Measurements from ENCODE around the gene PDE7B. TPM values are rescaled to one million over a fixed set of nuclear protein-coding genes. Genes with fewer than 3 reads are reported as not detected.

Gene PDE7B
- total RNA-seq, 1 donor from 2014 or later, result 0.62 TPM

GRCh38 chr6:135921188-135921587 is 69.7 kb downstream of the PDE7B start:
- H3K27me3 Mint-ChIP-seq (ENCODE audit: unreplicated experiment), result no peaks in the 10 kb centered on the region
- no peaks in the 10 kb centered on the region for H3K36me3 Mint-ChIP-seq (ENCODE audit: low read depth, unreplicated experiment)
- TF ChIP-seq, protein P1, sequence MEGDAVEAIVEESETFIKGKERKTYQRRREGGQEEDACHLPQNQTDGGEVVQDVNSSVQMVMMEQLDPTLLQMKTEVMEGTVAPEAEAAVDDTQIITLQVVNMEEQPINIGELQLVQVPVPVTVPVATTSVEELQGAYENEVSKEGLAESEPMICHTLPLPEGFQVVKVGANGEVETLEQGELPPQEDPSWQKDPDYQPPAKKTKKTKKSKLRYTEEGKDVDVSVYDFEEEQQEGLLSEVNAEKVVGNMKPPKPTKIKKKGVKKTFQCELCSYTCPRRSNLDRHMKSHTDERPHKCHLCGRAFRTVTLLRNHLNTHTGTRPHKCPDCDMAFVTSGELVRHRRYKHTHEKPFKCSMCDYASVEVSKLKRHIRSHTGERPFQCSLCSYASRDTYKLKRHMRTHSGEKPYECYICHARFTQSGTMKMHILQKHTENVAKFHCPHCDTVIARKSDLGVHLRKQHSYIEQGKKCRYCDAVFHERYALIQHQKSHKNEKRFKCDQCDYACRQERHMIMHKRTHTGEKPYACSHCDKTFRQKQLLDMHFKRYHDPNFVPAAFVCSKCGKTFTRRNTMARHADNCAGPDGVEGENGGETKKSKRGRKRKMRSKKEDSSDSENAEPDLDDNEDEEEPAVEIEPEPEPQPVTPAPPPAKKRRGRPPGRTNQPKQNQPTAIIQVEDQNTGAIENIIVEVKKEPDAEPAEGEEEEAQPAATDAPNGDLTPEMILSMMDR (IDR thresholded peaks at IDR 0.05; ENCODE audit: unreplicated experiment), result no peak
- H3K9me3 Mint-ChIP-seq (ENCODE audit: unreplicated experiment), result no peaks in the 10 kb centered on the region
- no peak for DNase-seq (ENCODE audit: low spot score)
- no peak overlapping the region for H3K27ac Mint-ChIP-seq (ENCODE audit: unreplicated experiment)
- H3K4me1 Mint-ChIP-seq (ENCODE audit: unreplicated experiment), result peaks cover 6% of the 10 kb centered on the region
- H3K4me3 Mint-ChIP-seq (ENCODE audit: unreplicated experiment), result no peak overlapping the region

- peak overlapping the region; percentile 2 for H3K27ac Mint-ChIP-seq (ENCODE audit: unreplicated experiment)
- DNase-seq (ENCODE audit: low spot score), result no peak
- no peak overlapping the region for H3K4me3 Mint-ChIP-seq (ENCODE audit: unreplicated experiment)
- peaks cover 6% of the 10 kb centered on the region for H3K4me1 Mint-ChIP-seq (ENCODE audit: unreplicated experiment)
- no peaks in the 10 kb centered on the region for H3K27me3 Mint-ChIP-seq (ENCODE audit: unreplicated experiment)
- TF ChIP-seq, protein P1 (IDR thresholded peaks at IDR 0.05; ENCODE audit: unreplicated experiment), result no peak
- no peaks in the 10 kb centered on the region for H3K9me3 Mint-ChIP-seq (ENCODE audit: unreplicated experiment)
- H3K36me3 Mint-ChIP-seq (ENCODE audit: low read depth, unreplicated experiment), result no peaks in the 10 kb centered on the region
Observed at GRCh38 chr6:135922174-135922573, 70.7 kb downstream of the PDE7B start.

DNA sequence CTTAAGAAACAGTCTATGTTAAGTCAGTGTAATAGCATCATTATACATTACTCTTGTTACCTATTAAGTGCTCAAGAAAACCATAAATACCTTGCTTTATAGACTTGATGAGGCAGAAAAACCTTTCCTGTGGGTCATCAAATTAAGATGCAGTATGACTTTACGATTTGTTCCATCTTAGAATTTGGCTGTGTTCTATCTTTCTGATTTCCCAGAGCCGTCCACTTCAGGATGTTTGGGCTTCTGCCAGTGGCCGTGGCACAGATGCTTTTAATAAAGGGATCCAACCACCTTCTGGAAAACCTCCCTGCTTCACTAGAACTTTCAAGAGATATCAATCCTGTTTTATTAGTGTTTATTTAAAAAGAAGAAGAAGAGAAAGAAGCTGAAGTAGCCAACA is 71.2 kb downstream of the PDE7B start:
- no peaks in the 10 kb centered on the region for H3K27me3 Mint-ChIP-seq (ENCODE audit: unreplicated experiment)
- no peak for DNase-seq (ENCODE audit: low spot score)
- H3K27ac Mint-ChIP-seq (ENCODE audit: unreplicated experiment), result no peak overlapping the region
- no peaks in the 10 kb centered on the region for H3K36me3 Mint-ChIP-seq (ENCODE audit: low read depth, unreplicated experiment)
- TF ChIP-seq, protein P1 (IDR thresholded peaks at IDR 0.05; ENCODE audit: unreplicated experiment), result no peak
- no peak overlapping the region for H3K4me3 Mint-ChIP-seq (ENCODE audit: unreplicated experiment)
- H3K4me1 Mint-ChIP-seq (ENCODE audit: unreplicated experiment), result peaks cover 6% of the 10 kb centered on the region
- H3K9me3 Mint-ChIP-seq (ENCODE audit: unreplicated experiment), result no peaks in the 10 kb centered on the region

DNA sequence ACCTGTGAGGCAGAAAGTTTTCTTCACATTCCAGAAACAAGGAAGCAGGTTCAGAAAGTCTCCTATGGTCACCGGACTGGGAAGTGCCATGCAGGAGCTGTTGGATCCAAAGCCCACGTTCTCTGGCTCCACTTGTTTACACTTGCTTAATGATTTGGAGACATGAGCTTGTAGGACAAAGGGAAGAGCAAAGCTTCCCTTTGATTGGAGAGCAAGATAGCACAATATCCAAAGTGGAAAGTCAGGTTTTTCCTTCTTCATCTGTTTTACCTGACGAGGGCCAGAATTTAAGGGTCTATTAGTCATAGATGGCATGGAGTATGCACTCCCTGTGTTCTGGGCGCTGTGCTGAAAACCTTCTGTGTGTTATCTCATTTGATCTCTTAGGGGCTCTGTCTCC is 81.2 kb downstream of the PDE7B start:
- no peak overlapping the region for H3K27ac Mint-ChIP-seq (ENCODE audit: unreplicated experiment)
- peaks cover under 1% of the 10 kb centered on the region for H3K27me3 Mint-ChIP-seq (ENCODE audit: unreplicated experiment)
- no peaks in the 10 kb centered on the region for H3K4me1 Mint-ChIP-seq (ENCODE audit: unreplicated experiment)
- H3K36me3 Mint-ChIP-seq (ENCODE audit: low read depth, unreplicated experiment), result no peaks in the 10 kb centered on the region
- no peak for DNase-seq (ENCODE audit: low spot score)
- H3K9me3 Mint-ChIP-seq (ENCODE audit: unreplicated experiment), result no peaks in the 10 kb centered on the region
- TF ChIP-seq, protein P1 (IDR thresholded peaks at IDR 0.05; ENCODE audit: unreplicated experiment), result no peak
- no peak overlapping the region for H3K4me3 Mint-ChIP-seq (ENCODE audit: unreplicated experiment)

DNA sequence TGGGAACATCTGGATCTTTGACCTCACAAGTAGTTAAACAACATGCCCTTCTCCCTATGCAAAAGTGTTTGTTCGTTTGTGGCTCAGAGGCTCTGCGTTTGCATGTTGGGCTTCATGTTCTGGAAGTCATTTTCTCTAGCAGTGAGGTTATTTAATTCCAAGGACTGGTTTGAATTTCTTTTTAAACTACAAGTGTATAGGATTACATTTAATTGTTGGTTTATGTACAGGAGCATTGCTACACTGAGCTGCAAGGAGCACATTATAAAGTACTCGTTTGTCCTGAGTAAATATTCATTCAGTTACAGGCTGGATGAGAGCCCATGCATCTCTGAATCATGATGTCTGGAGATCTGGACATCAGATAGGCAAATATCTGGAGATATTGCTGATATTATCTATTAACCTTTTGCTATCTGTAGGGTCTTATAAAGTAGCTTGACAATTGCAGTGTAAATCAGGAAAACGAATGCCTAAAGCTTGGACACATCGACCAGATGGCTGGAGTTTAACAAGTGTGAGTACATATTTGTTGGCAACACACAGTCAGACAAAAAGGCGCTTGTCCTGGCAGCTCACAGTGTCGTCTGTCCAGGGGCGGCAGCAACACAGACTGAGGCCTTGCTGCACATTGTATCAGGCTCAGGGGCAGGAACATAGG is 84.6 kb downstream of the PDE7B start:
- no peak overlapping the region for H3K27ac Mint-ChIP-seq (ENCODE audit: unreplicated experiment)
- no peaks in the 10 kb centered on the region for H3K4me1 Mint-ChIP-seq (ENCODE audit: unreplicated experiment)
- peaks cover 4% of the 10 kb centered on the region for H3K27me3 Mint-ChIP-seq (ENCODE audit: unreplicated experiment)
- TF ChIP-seq, protein P1 (IDR thresholded peaks at IDR 0.05; ENCODE audit: unreplicated experiment), result no peak
- no peak overlapping the region for H3K4me3 Mint-ChIP-seq (ENCODE audit: unreplicated experiment)
- DNase-seq (ENCODE audit: low spot score), result no peak
- H3K36me3 Mint-ChIP-seq (ENCODE audit: low read depth, unreplicated experiment), result no peaks in the 10 kb centered on the region
- H3K9me3 Mint-ChIP-seq (ENCODE audit: unreplicated experiment), result no peaks in the 10 kb centered on the region

All from endothelial cell (in vitro differentiated cells).